ENCODE measurements around the gene TRPC6.
"Not testable (repeated sequence)": the region's sequence is repeated elsewhere in the genome, so short reads cannot be mapped to it uniquely, and the experiment has no call there.

Gene TRPC6

DNA sequence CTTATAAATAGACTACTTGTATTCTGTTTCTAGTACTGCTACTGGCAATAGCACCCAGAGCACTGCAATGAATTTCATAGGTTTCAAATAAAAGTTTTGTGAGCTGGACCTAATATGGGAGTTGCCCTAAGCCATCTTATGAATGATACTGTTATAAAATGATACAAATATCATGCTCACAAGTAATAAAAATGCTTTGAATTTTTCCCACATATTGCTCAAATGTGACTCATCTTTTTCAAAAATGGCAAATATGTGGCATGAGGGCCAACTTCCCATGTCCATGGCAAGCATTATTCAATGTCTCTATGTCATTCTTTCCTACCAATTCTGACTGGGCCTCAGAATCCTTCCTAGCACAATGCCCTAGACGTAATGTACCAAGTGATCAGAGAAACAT lies 137.6 kb downstream of the TRPC6 start:
- DNase-seq = no peak

DNA sequence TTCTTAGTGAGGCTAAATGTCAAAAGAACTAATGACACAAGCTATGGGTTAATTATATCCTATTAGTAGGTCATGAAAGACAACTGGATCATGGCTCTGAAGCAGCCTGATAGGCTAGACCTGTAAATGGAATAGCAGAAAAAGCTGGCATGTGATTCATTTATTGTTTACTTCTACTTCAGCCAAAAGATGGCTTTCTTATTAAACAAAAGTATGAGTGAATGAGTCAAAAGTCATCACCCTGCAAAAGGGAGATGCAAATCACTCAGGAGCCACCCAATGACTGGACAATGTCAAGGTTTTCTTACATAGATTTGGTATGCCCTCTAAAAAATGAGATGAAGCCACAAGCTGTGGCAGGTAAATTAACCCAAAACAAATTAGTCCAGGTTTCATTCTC lies 138.0 kb downstream of the TRPC6 start:
- DNase-seq = no peak

DNA sequence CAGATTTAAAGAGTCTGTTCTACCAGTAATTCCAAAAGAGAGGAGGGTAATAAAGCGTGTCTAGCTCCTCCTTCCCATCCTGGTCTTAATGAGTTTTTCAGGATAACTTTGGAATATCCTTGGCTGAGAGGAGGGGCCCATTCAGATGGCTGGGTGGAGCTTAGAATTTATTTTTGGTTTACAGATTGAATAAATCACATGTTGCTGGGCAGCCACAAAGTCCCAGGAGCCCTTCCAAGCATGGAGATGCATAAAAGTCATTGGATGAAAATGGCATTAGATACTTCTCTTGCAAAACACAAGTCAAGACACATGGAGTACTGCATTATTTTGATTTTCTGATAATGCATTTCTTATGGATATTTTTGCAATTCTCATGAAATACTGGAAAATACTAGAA lies 139.0 kb downstream of the TRPC6 start:
- DNase-seq = no peak

- DNase-seq = no peak
These were observed 139.6 kb downstream of the TRPC6 start for GRCh38 chr11:101444164-101444563.

GRCh38 chr11:101442936-101443521 lies 140.8 kb downstream of the TRPC6 start:
- DNase-seq = no peak

DNA sequence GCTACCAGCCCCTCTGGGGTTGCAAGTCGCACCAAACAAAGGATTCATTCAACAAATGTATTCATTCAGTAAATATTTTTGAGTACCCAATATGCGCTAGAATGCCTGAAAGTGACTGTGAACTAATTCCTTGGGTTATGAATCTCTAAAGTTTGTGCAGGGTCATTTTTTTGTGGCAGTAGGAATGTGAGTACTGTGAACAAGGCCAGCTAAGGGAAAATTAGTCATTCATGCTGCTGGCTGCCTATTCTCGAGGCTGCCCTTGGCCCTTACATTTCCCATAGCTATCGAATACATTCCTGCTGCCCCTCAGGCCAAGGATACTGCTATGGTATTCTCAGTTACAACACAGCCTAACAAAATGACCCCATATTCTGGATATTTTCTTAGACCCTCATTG lies 141.6 kb downstream of the TRPC6 start:
- DNase-seq = no peak

DNA sequence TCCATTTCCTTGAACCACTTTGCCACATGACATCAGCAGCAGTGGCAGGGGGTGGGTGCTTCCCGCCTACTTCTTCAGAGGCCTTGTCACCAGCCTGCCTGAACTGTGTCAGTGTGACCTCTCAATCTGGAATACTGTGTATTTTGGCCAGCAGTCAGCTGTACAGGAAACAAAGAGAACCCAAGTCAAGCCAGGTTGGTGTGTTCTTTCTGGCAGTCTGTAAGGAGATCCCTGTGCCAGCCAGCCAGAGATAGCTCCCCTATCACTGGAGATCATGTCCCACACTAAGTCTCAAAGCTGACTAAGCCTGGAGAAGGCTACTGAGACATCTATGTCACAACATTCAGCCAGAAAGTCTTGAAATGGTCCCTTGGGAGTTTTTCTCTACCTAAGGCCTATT lies 142.1 kb downstream of the TRPC6 start:
- no peak for DNase-seq

GRCh38 chr11:101439488-101439887 lies 144.3 kb downstream of the TRPC6 start:
- no peak for DNase-seq

DNA sequence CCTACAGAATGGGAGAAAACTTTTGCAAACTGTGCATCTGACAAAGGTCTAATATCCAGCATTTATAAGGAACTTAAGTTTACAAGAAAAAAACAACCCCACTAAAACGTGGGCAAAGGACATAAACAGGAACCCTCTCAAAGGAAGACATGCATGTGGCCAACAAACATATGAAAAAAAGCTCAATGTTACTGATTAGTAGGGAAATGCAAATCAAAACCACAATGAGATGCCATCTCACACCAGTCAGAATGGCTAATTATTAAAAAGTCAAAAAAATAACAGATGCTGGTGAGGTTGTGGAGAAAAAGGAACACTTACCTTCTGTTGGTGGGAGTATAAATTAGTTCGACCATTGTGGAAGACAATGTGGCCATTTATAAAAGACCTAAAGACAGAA lies 145.1 kb downstream of the TRPC6 start:
- not testable (repeated sequence) for DNase-seq

- no peak for DNase-seq
These were observed 145.7 kb downstream of the TRPC6 start for GRCh38 chr11:101438126-101438525.

- no peak for DNase-seq
These were observed 147.2 kb downstream of the TRPC6 start for GRCh38 chr11:101436511-101437142.

GRCh38 chr11:101435408-101435973 lies 148.3 kb downstream of the TRPC6 start:
- no peak for DNase-seq

- DNase-seq = no peak
These were observed 149.7 kb downstream of the TRPC6 start for GRCh38 chr11:101434026-101434643.

GRCh38 chr11:101433151-101433550 lies 150.7 kb downstream of the TRPC6 start:
- DNase-seq = no peak

GRCh38 chr11:101429703-101430540 lies 153.9 kb downstream of the TRPC6 start:
- DNase-seq = no peak

GRCh38 chr11:101428918-101429317 lies 154.9 kb downstream of the TRPC6 start:
- no peak for DNase-seq

DNA sequence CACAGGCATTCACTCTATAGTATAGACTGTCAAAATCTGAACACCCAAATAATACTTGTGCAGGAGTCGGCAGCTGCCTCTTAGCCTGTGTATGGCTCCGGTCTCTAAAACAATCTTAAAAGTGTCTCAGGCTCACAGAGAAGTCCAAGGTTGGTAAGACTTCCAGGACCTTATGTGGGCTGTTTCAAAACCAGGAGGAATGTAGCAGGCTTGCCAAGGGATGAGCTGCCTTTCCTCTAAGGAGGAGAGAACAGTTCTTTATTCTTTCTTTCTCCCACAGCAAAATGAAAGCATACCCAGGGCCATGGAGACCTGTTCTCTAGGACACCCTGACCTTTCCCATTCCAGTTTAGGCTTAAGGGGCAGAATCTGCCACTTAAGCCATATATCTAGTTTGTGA lies 176.5 kb downstream of the TRPC6 start:
- no peak for DNase-seq
